Lower leg skin (tissue), 3 donors: ENCODE measurements around the gene TMEM144.

ENCODE experiments used
- CTCF ChIP-seq, 3 donors: fragments of 450-650 bp; IDR thresholded peaks; one replicate each; pipeline ENCODE4 v1.5.1; 2016; ENCODE audit warnings: antibody characterized with exemption in 3 of 3, mild to moderate bottlenecking in 3 of 3, moderate library complexity in 2 of 3
- POLR2A ChIP-seq, 2 donors: fragments of 450-650 bp; IDR thresholded peaks; one replicate each; pipeline ENCODE4 v1.6.1; 2016 to 2017; ENCODE audit warnings: antibody characterized with exemption in 2 of 2, mild to moderate bottlenecking in 1 of 2, moderate library complexity in 1 of 2

- no peak for TF ChIP-seq CTCF (IDR thresholded peaks at IDR 0.05)
- TF ChIP-seq POLR2A (IDR thresholded peaks at IDR 0.05): no peak
Observed at GRCh38 chr4:158236304-158237030, 26.2 kb downstream of the TMEM144 start.
